MCF 10A (cell line): ENCODE data around the gene BMI1. TPM values are rescaled to one million over a fixed set of nuclear protein-coding genes. Genes with fewer than 3 reads are reported as not detected.

Experiments
- BruUV-seq: library from RNA; stranded (reverse); fragments of 400-500 nt; replicated peaks from 2 replicates; lab custom pipeline; 2021; lab: Mats Ljungman, UMichigan
- CTCF ChIA-PET: fragments of 300-600 bp; sonication (Branson Sonifier 250); formaldehyde crosslinking; extraction: SDS; loops from one replicate; lab custom pipeline; 2021; ENCODE audit warnings: antibody characterized with exemption, inconsistent platforms; lab: Yijun Ruan, JAX
- POLR2A ChIA-PET: fragments of 300-600, 350-650 bp; sonication (Branson Sonifier 250); formaldehyde crosslinking; extraction: SDS; loops from one replicate; lab custom pipeline; 2020; ENCODE audit warnings: antibody characterized with exemption, inconsistent platforms; lab: Yijun Ruan, JAX
- DNase-seq: peaks from one replicate; pipeline ENCODE4 v3.0.0-alpha.2; 2018; ENCODE audit not compliant: unreplicated experiment
- H3K27ac Mint-ChIP-seq: one replicate; pipeline ENCODE4 v1.8.0; 2022; ENCODE audit warnings: mild to moderate bottlenecking, low read depth, mixed read lengths; ENCODE audit not compliant: unreplicated experiment
- H3K27me3 Mint-ChIP-seq: one replicate; pipeline ENCODE4 v1.8.0; 2022; ENCODE audit warnings: mixed read lengths; ENCODE audit not compliant: insufficient read depth, unreplicated experiment
- H3K36me3 Mint-ChIP-seq: one replicate; pipeline ENCODE4 v1.8.0; 2022; ENCODE audit warnings: mild to moderate bottlenecking, moderate library complexity, mixed read lengths; ENCODE audit not compliant: insufficient read depth, unreplicated experiment
- H3K4me1 Mint-ChIP-seq: one replicate; pipeline ENCODE4 v1.8.0; 2022; ENCODE audit warnings: mixed read lengths; ENCODE audit not compliant: insufficient read depth, unreplicated experiment
- H3K4me3 Mint-ChIP-seq: one replicate; pipeline ENCODE4 v1.8.0; 2022; ENCODE audit warnings: mild to moderate bottlenecking, moderate library complexity, mixed read lengths; ENCODE audit not compliant: unreplicated experiment
- H3K9me3 Mint-ChIP-seq: one replicate; pipeline ENCODE4 v1.8.0; 2022; ENCODE audit warnings: mixed read lengths; ENCODE audit not compliant: unreplicated experiment
- intact Hi-C: fragments of 100-400 bp; cut with micrococcal nuclease; formaldehyde crosslinking; loops from 2 replicates; pipeline ENCODE4 v1.14.1; 2022
- total RNA-seq: library from RNA; stranded (reverse); gene quantifications from 2 replicates; pipeline ENCODE4 v1.2.3, GENCODE V29; 2022
- TF ChIP-seq, protein P1 (sequence below): fragments of 200-600 bp; IDR thresholded peaks from one replicate; pipeline ENCODE4 v1.8.0; 2022; ENCODE audit warnings: antibody characterized with exemption, mild to moderate bottlenecking; ENCODE audit not compliant: unreplicated experiment

Gene BMI1
- total RNA-seq, 1 experiment from 2014 or later = 78.0 TPM

DNA sequence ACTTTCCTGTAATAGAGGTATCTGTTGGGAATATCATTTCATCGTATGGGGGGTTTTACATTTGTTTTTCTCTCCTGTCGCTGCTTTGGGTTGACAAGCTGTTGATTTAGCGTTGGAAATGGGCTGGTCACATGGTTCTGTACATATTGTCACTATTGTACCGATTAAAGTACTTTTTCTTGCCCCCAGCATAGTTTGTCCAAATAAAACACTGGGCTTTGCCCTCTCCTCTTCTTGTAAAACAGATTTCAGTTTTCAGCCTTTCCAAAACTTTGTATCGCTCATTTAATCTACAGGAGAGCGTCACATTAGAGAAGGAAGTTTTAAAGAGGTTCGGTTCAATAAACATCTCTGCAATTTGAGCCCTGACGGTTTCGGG is 4.0 kb downstream of the BMI1 start:
- BruUV-seq = no TSS peak
- Mint-ChIP-seq H3K9me3 (no peaks in the 10 kb centered on the region), H3K4me1 (peaks cover 33% of the 10 kb centered on the region), H3K4me3 (peak overlapping the region; percentile 80), H3K27me3 (peaks cover 11% of the 10 kb centered on the region), H3K27ac (no peak overlapping the region), H3K36me3 (peaks cover 32% of the 10 kb centered on the region)
- CTCF ChIA-PET = interaction anchor here (0.5 to 1.4 kb wide), 3 partner anchors 16 to 665 kb away, joined by 3 to 4 read pairs (median 3); no protein-coding TSS in a partner anchor
- DNase-seq = no peak
- POLR2A ChIA-PET = interaction anchor here (1.0 to 7.3 kb wide), 3 partner anchors 11 to 322 kb away, joined by 3 to 47 read pairs (median 32); partner anchors contain the start of gene DNAJC1
- intact Hi-C loops = loop anchor here (5.0 to 10.0 kb wide), 3 partner anchors 260 to 662 kb away; partner anchors contain the start of gene PIP4K2A
- TF ChIP-seq, protein P1, sequence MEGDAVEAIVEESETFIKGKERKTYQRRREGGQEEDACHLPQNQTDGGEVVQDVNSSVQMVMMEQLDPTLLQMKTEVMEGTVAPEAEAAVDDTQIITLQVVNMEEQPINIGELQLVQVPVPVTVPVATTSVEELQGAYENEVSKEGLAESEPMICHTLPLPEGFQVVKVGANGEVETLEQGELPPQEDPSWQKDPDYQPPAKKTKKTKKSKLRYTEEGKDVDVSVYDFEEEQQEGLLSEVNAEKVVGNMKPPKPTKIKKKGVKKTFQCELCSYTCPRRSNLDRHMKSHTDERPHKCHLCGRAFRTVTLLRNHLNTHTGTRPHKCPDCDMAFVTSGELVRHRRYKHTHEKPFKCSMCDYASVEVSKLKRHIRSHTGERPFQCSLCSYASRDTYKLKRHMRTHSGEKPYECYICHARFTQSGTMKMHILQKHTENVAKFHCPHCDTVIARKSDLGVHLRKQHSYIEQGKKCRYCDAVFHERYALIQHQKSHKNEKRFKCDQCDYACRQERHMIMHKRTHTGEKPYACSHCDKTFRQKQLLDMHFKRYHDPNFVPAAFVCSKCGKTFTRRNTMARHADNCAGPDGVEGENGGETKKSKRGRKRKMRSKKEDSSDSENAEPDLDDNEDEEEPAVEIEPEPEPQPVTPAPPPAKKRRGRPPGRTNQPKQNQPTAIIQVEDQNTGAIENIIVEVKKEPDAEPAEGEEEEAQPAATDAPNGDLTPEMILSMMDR = no peak

DNA sequence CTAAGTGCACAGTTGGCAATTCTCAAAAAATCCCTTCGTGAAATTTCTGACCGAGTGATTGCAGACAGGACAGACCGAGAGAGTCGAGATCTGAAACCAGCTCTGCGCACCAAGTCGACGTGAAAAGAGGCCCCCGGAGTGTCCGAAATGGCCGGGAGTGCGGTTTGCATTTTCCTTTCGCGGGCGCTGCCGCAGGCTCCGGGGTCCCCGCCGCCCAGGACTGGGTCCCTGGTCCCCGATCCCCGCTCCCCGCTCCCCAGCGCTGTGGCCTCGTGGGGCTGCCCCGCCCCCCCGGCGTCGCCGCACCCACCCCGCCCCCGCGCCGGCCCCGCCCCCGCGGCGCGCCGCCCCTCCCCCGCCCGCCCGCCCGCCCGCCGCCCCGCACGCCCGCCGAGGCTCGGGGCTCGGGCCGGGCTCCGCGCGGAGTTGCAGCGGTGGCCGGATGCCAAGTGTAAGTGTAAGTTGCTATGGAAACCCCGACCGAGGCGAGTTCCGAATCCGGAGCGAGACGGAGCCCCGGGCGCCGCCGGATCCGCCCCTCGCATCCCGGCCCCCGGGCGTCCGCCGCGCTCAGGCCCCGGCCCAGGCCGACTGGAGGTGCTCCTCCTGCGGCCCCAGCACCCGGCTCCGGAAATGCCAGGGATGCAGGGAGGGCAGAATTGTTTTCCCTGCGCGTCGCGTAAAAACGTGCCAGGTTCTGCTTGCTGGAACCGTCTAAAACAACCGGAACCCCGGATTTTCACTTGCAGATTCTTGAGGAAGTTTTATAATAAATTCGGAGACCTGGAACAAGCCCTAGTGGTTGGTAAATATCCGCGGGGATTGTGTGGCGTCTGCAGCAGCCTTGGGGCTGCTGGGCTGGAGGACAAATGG is 4.6 kb downstream of the BMI1 start:
- ChIA-PET CTCF (interaction anchor here (0.7 to 1.4 kb wide), 5 partner anchors 12 to 664 kb away, joined by 3 to 4 read pairs (median 3); no protein-coding TSS in a partner anchor), POLR2A (interaction anchor here (0.6 to 7.3 kb wide), 9 partner anchors 9 to 836 kb away, joined by 3 to 47 read pairs (median 3); partner anchors contain the start of genes COMMD3 and DNAJC1)

DNA sequence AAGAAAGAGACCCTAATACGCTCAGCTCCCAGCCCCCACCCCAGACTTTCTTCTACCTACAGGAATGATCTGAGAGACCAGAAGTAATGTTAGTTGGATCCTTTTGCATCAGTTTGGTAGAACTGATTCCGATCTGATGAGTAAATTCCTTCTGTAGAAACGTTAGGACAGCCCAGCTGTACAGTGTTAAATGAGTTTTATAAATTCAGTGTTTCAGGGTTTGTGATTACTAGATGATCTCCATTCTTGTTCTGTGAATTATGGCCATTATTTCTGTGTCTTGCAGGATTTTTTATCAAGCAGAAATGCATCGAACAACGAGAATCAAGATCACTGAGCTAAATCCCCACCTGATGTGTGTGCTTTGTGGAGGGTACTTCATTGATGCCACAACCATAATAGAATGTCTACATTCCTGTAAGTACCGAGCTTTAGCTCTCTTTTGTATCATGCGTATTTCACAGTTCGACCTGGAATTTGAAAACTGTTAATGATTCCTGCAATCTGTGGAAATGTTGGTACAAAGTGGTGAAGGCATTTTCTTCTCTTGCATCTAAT is 5.3 kb downstream of the BMI1 start:
- TF ChIP-seq, protein P1 = no peak
- intact Hi-C loops = loop anchor here (5.0 to 10.0 kb wide), 3 partner anchors 259 to 661 kb away; partner anchors contain the start of gene PIP4K2A
- Mint-ChIP-seq H3K27me3 (peaks cover 11% of the 10 kb centered on the region), H3K9me3 (no peaks in the 10 kb centered on the region), H3K4me3 (peak overlapping the region; percentile 80), H3K27ac (peak overlapping the region; percentile 31), H3K36me3 (peaks cover 37% of the 10 kb centered on the region), H3K4me1 (peaks cover 29% of the 10 kb centered on the region)
- ChIA-PET CTCF (interaction anchor here (0.7 to 1.4 kb wide), 5 partner anchors 12 to 664 kb away, joined by 3 to 4 read pairs (median 3); no protein-coding TSS in a partner anchor), POLR2A (interaction anchor here (0.5 to 7.3 kb wide), 11 partner anchors 9 to 836 kb away, joined by 3 to 47 read pairs (median 3); partner anchors contain the start of genes COMMD3 and DNAJC1)
- BruUV-seq = no TSS peak
- DNase-seq = no peak

More for the DNA sequence above, 4.6 kb downstream of the BMI1 start:
- no TSS peak for BruUV-seq
- Mint-ChIP-seq H3K4me1 (peaks cover 29% of the 10 kb centered on the region), H3K27ac (peak overlapping the region; percentile 31), H3K27me3 (peaks cover 11% of the 10 kb centered on the region), H3K36me3 (peaks cover 37% of the 10 kb centered on the region), H3K4me3 (peak overlapping the region; percentile 80), H3K9me3 (no peaks in the 10 kb centered on the region)
- intact Hi-C loops = loop anchor here (5.0 to 10.0 kb wide), 3 partner anchors 259 to 662 kb away; partner anchors contain the start of gene PIP4K2A
- TF ChIP-seq, protein P1 = no peak
- DNase-seq = peak; percentile 64
